ENCODE results near the gene GTSF1L.

GTSF1L gene

DNA sequence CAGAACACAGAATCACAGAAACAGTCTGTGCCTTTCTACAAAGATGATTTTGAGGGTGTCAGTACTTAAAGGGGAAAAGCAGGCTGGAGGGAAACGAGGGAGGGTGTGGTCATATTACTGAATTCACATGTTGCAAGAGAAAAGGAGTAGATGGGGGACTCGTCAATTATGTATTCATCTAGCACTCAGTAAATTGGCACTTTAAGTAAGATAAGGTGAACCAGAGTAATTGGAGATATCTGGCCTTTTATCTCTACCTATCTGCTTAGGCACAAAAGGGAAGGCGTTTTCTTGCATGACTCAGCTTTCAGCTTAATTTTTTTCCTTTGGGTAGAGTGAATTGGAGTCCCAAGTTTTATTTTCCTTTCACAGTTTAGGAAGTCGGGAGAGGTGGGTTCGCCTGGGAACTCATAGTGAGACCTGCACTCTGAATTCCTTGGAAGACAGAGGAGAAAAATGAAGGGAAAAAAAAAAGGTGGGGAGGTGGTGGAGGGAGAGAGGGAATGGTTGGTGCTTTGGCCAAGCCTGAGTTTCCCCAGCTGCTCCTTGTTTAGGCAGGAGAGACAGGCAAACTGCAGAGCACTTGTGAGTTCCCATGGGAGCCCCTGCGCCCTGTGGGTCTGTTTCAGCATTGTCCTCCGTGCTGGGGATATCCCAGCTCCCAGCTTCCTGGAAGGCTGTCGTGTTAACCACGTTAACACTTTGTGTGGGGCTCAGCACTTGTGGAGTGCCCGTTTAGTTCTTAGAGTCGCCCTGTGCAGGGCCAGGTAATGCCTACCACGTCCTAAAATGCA, 19.7 kb upstream of the GTSF1L start:
- DNase-seq (ENCODE audit: insufficient read length, low spot score) (no peak), FAIRE-seq (no peak)
- TF ChIP-seq, protein P1, sequence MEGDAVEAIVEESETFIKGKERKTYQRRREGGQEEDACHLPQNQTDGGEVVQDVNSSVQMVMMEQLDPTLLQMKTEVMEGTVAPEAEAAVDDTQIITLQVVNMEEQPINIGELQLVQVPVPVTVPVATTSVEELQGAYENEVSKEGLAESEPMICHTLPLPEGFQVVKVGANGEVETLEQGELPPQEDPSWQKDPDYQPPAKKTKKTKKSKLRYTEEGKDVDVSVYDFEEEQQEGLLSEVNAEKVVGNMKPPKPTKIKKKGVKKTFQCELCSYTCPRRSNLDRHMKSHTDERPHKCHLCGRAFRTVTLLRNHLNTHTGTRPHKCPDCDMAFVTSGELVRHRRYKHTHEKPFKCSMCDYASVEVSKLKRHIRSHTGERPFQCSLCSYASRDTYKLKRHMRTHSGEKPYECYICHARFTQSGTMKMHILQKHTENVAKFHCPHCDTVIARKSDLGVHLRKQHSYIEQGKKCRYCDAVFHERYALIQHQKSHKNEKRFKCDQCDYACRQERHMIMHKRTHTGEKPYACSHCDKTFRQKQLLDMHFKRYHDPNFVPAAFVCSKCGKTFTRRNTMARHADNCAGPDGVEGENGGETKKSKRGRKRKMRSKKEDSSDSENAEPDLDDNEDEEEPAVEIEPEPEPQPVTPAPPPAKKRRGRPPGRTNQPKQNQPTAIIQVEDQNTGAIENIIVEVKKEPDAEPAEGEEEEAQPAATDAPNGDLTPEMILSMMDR (IDR thresholded peaks at IDR 0.05; ENCODE audit: insufficient read depth, missing control alignments): no peak

DNA sequence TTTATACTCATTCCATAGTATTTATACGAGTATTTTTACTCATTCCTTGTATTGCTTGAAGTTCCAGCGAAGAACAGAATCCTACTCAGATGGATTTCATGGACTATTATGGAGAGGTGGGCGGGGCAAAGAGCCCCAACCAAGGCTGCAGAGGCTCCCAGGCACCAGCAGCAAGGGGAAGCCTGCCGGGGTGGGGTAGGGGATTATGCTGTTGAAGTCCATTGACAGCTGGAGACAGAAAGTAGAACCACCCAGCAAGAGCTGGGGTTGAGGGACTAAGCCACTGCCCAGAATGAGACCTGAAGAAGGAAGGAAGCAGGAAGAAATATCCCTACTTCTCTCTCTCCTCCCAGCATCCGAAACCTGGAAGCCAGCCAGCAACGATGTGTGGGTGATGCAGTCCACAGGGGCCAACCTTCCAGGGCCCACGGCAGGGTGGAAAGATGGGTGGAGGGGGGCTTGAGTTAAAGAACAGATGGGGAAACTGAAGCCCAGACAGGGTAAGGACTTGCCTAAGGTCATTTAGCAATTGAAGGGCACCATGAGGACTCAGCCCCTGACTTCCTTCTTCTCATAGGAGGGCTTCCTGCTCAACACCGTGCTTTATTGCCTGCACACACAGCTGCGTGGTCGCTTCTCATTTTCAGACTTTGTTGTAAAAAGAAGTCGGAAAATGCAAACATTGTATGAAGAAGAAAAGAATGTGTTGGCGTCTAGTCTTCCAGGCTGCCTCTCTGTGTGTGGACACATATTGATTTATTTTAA, 18.3 kb upstream of the GTSF1L start:
- TF ChIP-seq, protein P1 (IDR thresholded peaks at IDR 0.05; ENCODE audit: insufficient read depth, missing control alignments): no peak
- no peak for FAIRE-seq
- no peak for DNase-seq (ENCODE audit: insufficient read length, low spot score)

DNA sequence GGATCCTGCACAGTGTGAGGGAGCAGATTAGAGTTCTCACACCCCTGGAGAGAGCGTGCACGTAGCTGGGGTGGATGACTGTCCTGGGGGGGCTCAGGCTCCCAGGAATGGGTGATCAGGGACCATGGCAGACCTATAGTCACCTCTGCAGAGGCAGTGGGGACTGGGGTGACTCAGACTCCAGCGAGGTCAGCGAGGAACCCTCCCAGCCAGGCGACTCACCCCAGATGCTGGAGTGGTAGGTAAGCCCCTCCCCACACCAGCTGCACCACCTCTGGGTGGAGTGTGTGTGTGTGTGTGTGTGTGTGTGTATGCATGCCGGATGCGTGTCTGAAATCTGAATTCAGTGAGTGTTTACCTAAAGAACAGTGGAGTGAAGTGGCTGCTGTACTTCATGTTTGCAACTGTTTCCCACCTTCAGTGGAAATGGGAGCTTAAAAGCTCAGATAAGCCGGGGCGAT, 17.4 kb upstream of the GTSF1L start:
- DNase-seq (ENCODE audit: insufficient read length, low spot score) (no peak), FAIRE-seq (no peak)
- TF ChIP-seq, protein P1 (IDR thresholded peaks at IDR 0.05; ENCODE audit: insufficient read depth, missing control alignments): no peak

DNA sequence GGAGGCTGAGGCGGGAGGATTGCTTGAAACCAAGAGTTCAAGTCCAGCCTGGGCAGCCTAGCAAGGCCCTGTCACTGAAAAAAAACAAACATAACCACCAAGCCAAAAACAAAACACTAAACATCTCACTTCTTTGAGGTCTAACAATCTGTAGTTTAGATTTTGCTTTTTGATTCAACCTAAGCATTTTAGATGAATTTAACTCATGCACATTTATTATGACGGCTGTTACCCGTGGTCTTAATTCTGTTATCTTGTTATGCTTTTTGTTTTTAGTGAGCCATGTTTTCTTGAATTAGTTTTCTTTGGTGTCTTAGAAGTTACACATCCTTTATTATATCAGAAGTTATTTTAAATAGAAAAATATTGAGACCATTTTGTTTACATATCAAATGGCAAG, 13.8 kb upstream of the GTSF1L start:
- TF ChIP-seq, protein P1 (IDR thresholded peaks at IDR 0.05; ENCODE audit: insufficient read depth, missing control alignments): no peak
- DNase-seq (ENCODE audit: insufficient read length, low spot score): no peak
- no peak for FAIRE-seq

DNA sequence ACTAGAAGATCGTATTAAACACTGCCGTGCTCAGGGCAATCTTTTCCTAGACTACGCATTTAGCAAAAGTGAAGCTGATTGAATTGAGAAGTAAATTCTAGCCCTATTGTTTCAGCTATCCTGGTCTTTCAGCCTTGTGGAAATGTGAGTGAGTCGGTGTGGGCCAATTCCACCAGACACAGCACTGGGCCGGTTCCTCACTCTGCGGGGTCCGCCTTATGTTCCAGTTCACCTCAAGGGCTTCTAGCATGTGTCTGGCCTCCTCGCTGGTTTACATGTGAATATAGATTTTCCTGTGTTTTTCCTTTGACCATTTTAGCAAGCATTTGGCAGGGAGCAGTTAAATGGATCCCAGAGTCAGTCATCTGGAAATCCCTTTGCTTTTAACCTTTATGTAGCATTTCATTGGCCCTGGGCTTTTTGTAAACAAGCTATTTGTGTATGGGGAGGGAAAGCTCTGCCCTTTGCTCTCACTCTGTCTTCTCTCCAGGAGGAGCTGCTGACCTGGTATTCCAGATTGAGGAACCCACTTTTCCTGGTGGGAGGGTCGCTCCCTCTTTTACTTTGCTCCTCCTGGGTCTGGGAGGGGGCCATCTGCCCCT, 12.4 kb upstream of the GTSF1L start:
- no peak for FAIRE-seq
- TF ChIP-seq, protein P1 (IDR thresholded peaks at IDR 0.05; ENCODE audit: insufficient read depth, missing control alignments): no peak
- no peak for DNase-seq (ENCODE audit: insufficient read length, low spot score)

DNA sequence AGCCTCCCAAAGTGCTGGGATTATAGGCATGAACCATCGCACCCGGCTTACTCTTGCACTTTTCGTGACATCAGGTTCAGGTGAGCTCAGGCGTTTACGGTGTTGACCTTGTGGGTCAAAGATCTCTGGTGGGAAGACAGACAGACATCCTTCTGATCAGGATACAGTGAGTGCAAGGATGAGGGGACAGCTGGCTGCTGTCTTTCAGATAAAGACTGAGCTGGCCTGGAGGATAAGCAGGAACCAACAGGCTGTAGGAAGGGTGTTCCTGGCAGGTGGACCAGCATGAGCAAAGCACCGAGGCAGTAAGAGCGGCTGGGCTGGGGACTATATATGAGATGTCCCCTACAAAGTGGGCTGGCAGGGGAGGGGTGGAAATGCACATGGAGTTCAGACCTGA, 11.1 kb upstream of the GTSF1L start:
- DNase-seq (ENCODE audit: insufficient read length, low spot score) (no peak), FAIRE-seq (no peak)
- TF ChIP-seq, protein P1 (IDR thresholded peaks at IDR 0.05; ENCODE audit: insufficient read depth, missing control alignments): no peak
